H9 (cell line): ENCODE results near the gene CERS6. TPM values are rescaled to one million over a fixed set of nuclear protein-coding genes. Genes with fewer than 3 reads are reported as not detected.

Source experiments
- DNase-seq: peaks from one replicate; pipeline ENCODE4 v3.0.0-alpha.2; 2017
- H2AFZ ChIP-seq: one replicate; pipeline ENCODE4 v1.6.1; 2013; ENCODE audit warnings: mild to moderate bottlenecking, low read length, control low read depth, moderate library complexity
- H2AK5ac ChIP-seq: 2 replicates; pipeline ENCODE4 v1.6.1; 2013; ENCODE audit warnings: low read length, control low read depth, mixed read lengths; ENCODE audit not compliant: insufficient read length
- H2BK120ac ChIP-seq: one replicate; pipeline ENCODE4 v1.6.1; 2013; ENCODE audit warnings: low read depth, mild to moderate bottlenecking, low read length, control low read depth, inconsistent platforms; ENCODE audit not compliant: poor library complexity, severe bottlenecking
- H2BK12ac ChIP-seq: 2 replicates; pipeline ENCODE4 v1.6.1; 2013; ENCODE audit warnings: low read length, control low read depth, mixed read lengths, low read depth; ENCODE audit not compliant: insufficient read length
- H2BK15ac ChIP-seq: 2 replicates; pipeline ENCODE4 v1.6.1; 2013; ENCODE audit warnings: low read depth, low read length, control low read depth
- H2BK20ac ChIP-seq: one replicate; pipeline ENCODE4 v1.6.1; 2013; ENCODE audit warnings: low read depth, mild to moderate bottlenecking, low read length, control low read depth, inconsistent platforms; ENCODE audit not compliant: poor library complexity, severe bottlenecking
- H2BK5ac ChIP-seq: 2 replicates; pipeline ENCODE4 v1.6.1; 2013; ENCODE audit warnings: low read length, control low read depth, mixed read lengths; ENCODE audit not compliant: insufficient read length
- H3K14ac ChIP-seq: 2 replicates; pipeline ENCODE4 v1.6.1; 2013; ENCODE audit warnings: low read length, control low read depth; ENCODE audit not compliant: insufficient read depth
- H3K18ac ChIP-seq: 2 replicates; pipeline ENCODE4 v1.6.1; 2013; ENCODE audit warnings: low read depth, mild to moderate bottlenecking, mixed read lengths, low read length, control low read depth; ENCODE audit not compliant: insufficient read length
- H3K23ac ChIP-seq: 2 replicates; pipeline ENCODE4 v1.6.1; 2013; ENCODE audit warnings: low read length, control low read depth, mixed read lengths, low read depth; ENCODE audit not compliant: insufficient read length
- H3K23me2 ChIP-seq: 2 replicates; pipeline ENCODE4 v1.6.1; 2013; ENCODE audit warnings: low read depth, mild to moderate bottlenecking, mixed read lengths, low read length, control low read depth; ENCODE audit not compliant: insufficient read length, poor library complexity, severe bottlenecking
- H3K27ac ChIP-seq: 2 replicates; pipeline ENCODE4 v1.5.1; 2013; ENCODE audit warnings: low read length, control low read depth, mixed read lengths, low read depth; ENCODE audit not compliant: insufficient read length
- H3K27me3 ChIP-seq: 2 replicates; pipeline ENCODE4 v1.6.1; 2013; ENCODE audit warnings: low read length, control low read depth, inconsistent platforms; ENCODE audit not compliant: insufficient read depth
- H3K4ac ChIP-seq: 2 replicates; pipeline ENCODE4 v1.6.1; 2013; ENCODE audit warnings: low read depth, mild to moderate bottlenecking, control low read depth, inconsistent platforms, low read length, moderate library complexity
- H3K4me1 ChIP-seq: 2 replicates; pipeline ENCODE4 v1.6.1; 2013; ENCODE audit warnings: low read length, control low read depth, inconsistent platforms; ENCODE audit not compliant: insufficient read depth
- H3K4me2 ChIP-seq: 2 replicates; pipeline ENCODE4 v1.6.1; 2013; ENCODE audit warnings: low read length, control low read depth, mixed read lengths; ENCODE audit not compliant: insufficient read length, insufficient read depth
- H3K56ac ChIP-seq: 2 replicates; pipeline ENCODE4 v1.6.1; 2013; ENCODE audit warnings: low read depth, mild to moderate bottlenecking, mixed read lengths, low read length, control low read depth; ENCODE audit not compliant: insufficient read length
- H3K79me1 ChIP-seq: 2 replicates; pipeline ENCODE4 v1.6.1; 2013; ENCODE audit warnings: low read depth, mild to moderate bottlenecking, moderate library complexity, low read length, control low read depth, inconsistent platforms; ENCODE audit not compliant: insufficient read depth, poor library complexity, severe bottlenecking
- H3K79me2 ChIP-seq: 2 replicates; pipeline ENCODE4 v1.6.1; 2013; ENCODE audit warnings: low read length, control low read depth, inconsistent platforms; ENCODE audit not compliant: insufficient read depth
- H3K9ac ChIP-seq: 2 replicates; pipeline ENCODE4 v1.6.1; 2013; ENCODE audit warnings: low read length, control low read depth, mixed read lengths; ENCODE audit not compliant: insufficient read length; ENCODE audit errors: extremely low read depth
- H3K9me3 ChIP-seq: one replicate; pipeline ENCODE4 v1.6.1; 2013; ENCODE audit warnings: low read depth, low read length, inconsistent platforms; ENCODE audit not compliant: control insufficient read depth
- H3T11ph ChIP-seq: one replicate; pipeline ENCODE4 v1.6.1; 2013; ENCODE audit warnings: mild to moderate bottlenecking, low read length, control low read depth, inconsistent platforms
- H4K20me1 ChIP-seq: one replicate; pipeline ENCODE4 v1.6.1; 2013; ENCODE audit not compliant: control insufficient read depth, insufficient read length, insufficient read depth
- H4K5ac ChIP-seq: 2 replicates; pipeline ENCODE4 v1.6.1; 2013; ENCODE audit warnings: low read depth, mild to moderate bottlenecking, mixed read lengths, low read length, control low read depth; ENCODE audit not compliant: insufficient read length
- H4K8ac ChIP-seq: replicated peaks from 2 replicates; pipeline ENCODE4 v1.6.1; 2013; ENCODE audit warnings: low read length, control low read depth, mixed read lengths, low read depth; ENCODE audit not compliant: insufficient read length
- H4K91ac ChIP-seq: 2 replicates; pipeline ENCODE4 v1.6.1; 2013; ENCODE audit warnings: low read depth, mild to moderate bottlenecking, moderate library complexity, mixed read lengths, low read length, control low read depth; ENCODE audit not compliant: insufficient read length
- H3K27ac Mint-ChIP-seq, 3 experiments: 2 replicates in 2 of 3; 3 replicates in 1 of 3; pipeline ENCODE4 v1.8.0; 2020 to 2021; ENCODE audit warnings: mixed read lengths in 3 of 3, mild to moderate bottlenecking in 1 of 3, moderate library complexity in 1 of 3
- H3K27me3 Mint-ChIP-seq: 2 replicates; pipeline ENCODE4 v1.8.0; 2021; ENCODE audit warnings: low read depth, mild to moderate bottlenecking, moderate library complexity, mixed read lengths
- H3K36me3 Mint-ChIP-seq, 3 experiments: 2 replicates in 2 of 3; 3 replicates in 1 of 3; pipeline ENCODE4 v1.8.0; 2020 to 2021; ENCODE audit warnings: low read depth in 3 of 3, mixed read lengths in 3 of 3; ENCODE audit not compliant: insufficient read depth in 1 of 3
- H3K4me1 Mint-ChIP-seq, 2 experiments: 2 replicates each; pipeline ENCODE4 v1.8.0; 2020; ENCODE audit warnings: mixed read lengths in 2 of 2
- H3K4me3 Mint-ChIP-seq, 2 experiments: 2 replicates in 1 of 2; 3 replicates in 1 of 2; pipeline ENCODE4 v1.8.0; 2020 to 2021; ENCODE audit warnings: mild to moderate bottlenecking in 2 of 2, mixed read lengths in 2 of 2, moderate library complexity in 1 of 2
- H3K9me3 Mint-ChIP-seq, 2 experiments: 2 replicates in 1 of 2; 3 replicates in 1 of 2; pipeline ENCODE4 v1.8.0; 2020; ENCODE audit warnings: mild to moderate bottlenecking in 2 of 2, mixed read lengths in 2 of 2, moderate library complexity in 1 of 2
- WGBS: extraction: QIAGEN DNeasy Blood & Tissue Kit; methylation state at CpG from one replicate; pipeline ENCODE4 v1.1.7; 2013; ENCODE audit warnings: missing lambda C conversion rate, low lambda C conversion rate, mixed read lengths; ENCODE audit not compliant: insufficient read length; ENCODE audit errors: extremely low coverage; 5-methylcytosine and 5-hydroxymethylcytosine counted together
- total RNA-seq: library from RNA; stranded (reverse); gene quantifications from 2 replicates; pipeline ENCODE4 v1.2.1, GENCODE V29; 2021
- TF ChIP-seq, protein P1 (sequence below): fragments of 200-600 bp; sonication (generic); conservative IDR thresholded peaks from 3 replicates; pipeline ENCODE4 v1.8.0; 2021; ENCODE audit warnings: antibody characterized with exemption, mild to moderate bottlenecking

The CERS6 gene
- total RNA-seq, 1 experiment from 2014 or later: 17.7 TPM

GRCh38 chr2:168460571-168460970 lies 4.5 kb downstream of the CERS6 start:
- Histone ChIP-seq H3K18ac (no peak overlapping the region), H3K56ac (no peak overlapping the region), H4K8ac (no peak overlapping the region), H3K9me3 (no peaks in the 10 kb centered on the region), H3K27me3 (no peaks in the 10 kb centered on the region), H3K4ac (no peak overlapping the region), H4K91ac (no peak overlapping the region), H3K23me2 (peaks cover 11% of the 10 kb centered on the region), H2BK5ac (no peak overlapping the region), H4K20me1 (no peaks in the 10 kb centered on the region), H3K9ac (no peak overlapping the region), H3K4me2 (no peak overlapping the region), H3K23ac (no peak overlapping the region), H2AK5ac (no peak overlapping the region), H3K4me1 (no peaks in the 10 kb centered on the region; the same call in 1 of the 2 replicates), H4K5ac (no peak overlapping the region), H2BK120ac (no peak overlapping the region), H2AFZ (no peak overlapping the region), H2BK20ac (no peak overlapping the region), H3K27ac (no peak overlapping the region), H2BK15ac (no peak overlapping the region), H2BK12ac (no peak overlapping the region), H3T11ph (no peak overlapping the region), H3K79me1 (peaks cover 3% of the 10 kb centered on the region), H3K14ac (no peak overlapping the region), H3K79me2 (peaks cover 3% of the 10 kb centered on the region; the same call in 1 of the 2 replicates)
- no peak overlapping the region for H3K4me3 Mint-ChIP-seq
- H3K9me3 Mint-ChIP-seq: no peaks in the 10 kb centered on the region
- peaks cover 5% of the 10 kb centered on the region for H3K27me3 Mint-ChIP-seq
- WGBS: no CpG with 5 or more reads among the region's 2 CpGs
- peaks cover 0 to 3% (median 0%) of the 10 kb centered on the region in 3 experiments; a peak in 1 of 7 replicates for H3K36me3 Mint-ChIP-seq
- DNase-seq: no peak
- peak overlapping the region in 1 of 3 experiments; percentile 41; a peak in 3 of 7 replicates for H3K27ac Mint-ChIP-seq
- H3K4me1 Mint-ChIP-seq: peaks cover 32 to 51% of the 10 kb centered on the region in 2 experiments
- TF ChIP-seq, protein P1, sequence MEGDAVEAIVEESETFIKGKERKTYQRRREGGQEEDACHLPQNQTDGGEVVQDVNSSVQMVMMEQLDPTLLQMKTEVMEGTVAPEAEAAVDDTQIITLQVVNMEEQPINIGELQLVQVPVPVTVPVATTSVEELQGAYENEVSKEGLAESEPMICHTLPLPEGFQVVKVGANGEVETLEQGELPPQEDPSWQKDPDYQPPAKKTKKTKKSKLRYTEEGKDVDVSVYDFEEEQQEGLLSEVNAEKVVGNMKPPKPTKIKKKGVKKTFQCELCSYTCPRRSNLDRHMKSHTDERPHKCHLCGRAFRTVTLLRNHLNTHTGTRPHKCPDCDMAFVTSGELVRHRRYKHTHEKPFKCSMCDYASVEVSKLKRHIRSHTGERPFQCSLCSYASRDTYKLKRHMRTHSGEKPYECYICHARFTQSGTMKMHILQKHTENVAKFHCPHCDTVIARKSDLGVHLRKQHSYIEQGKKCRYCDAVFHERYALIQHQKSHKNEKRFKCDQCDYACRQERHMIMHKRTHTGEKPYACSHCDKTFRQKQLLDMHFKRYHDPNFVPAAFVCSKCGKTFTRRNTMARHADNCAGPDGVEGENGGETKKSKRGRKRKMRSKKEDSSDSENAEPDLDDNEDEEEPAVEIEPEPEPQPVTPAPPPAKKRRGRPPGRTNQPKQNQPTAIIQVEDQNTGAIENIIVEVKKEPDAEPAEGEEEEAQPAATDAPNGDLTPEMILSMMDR: no peak
